ENCODE results near the gene HSP90AB1. TPM values are rescaled to one million over a fixed set of nuclear protein-coding genes. Genes with fewer than 3 reads are reported as not detected.

HSP90AB1 gene
- total and polyA plus RNA-seq, 9 of the 15 experiments (the other 6 are each of a cell fraction or from before 2014, with no cell fraction given), result 1,780 to 3,358 (median 2,262) TPM

GRCh38 chr6:44253307-44254101 lies 6.6 kb downstream of the HSP90AB1 start:
- DNase-seq (ENCODE audit: extremely low read depth in 1 of 4, low spot score in 3 of 4), result peak in 1 of 4 experiments; percentile 84
- in situ Hi-C loops (cut with MboI) (no loop called here), intact Hi-C loops (cut with micrococcal nuclease) (loop anchor here (2.0 kb wide), 1 partner anchor 29 kb away; no protein-coding TSS in a partner anchor)
- Histone ChIP-seq H3K9me3 (replicated peaks; ENCODE audit: control insufficient read depth, insufficient read depth, low read depth, low read length) (no peaks in the 10 kb centered on the region), H4K20me1 (replicated peaks; ENCODE audit: control insufficient read depth, insufficient read depth, low read length) (peaks cover 77% of the 10 kb centered on the region), H3K79me2 (ENCODE audit: control insufficient read depth, insufficient read depth, low read length) (peaks cover 62% of the 10 kb centered on the region), H3K4me2 (ENCODE audit: insufficient read depth, low read length) (no peak overlapping the region), H3K9ac (ENCODE audit: insufficient read depth in 1 of 2, low read depth in 2 of 2, low read length in 2 of 2) (no peak overlapping the region), H3K4me1 (replicated peaks in 1 of 2; ENCODE audit: control insufficient read depth in 2 of 2, insufficient read depth in 2 of 2, low read length in 2 of 2) (peaks cover 43 to 58% of the 10 kb centered on the region in 2 experiments), H3K36me3 (ENCODE audit: control insufficient read depth, insufficient read depth, low read length) (peaks cover 83% of the 10 kb centered on the region), H3K9me1 (ENCODE audit: control insufficient read depth, insufficient read depth, low read length) (peaks cover 30% of the 10 kb centered on the region), H3K27me3 (ENCODE audit: control insufficient read depth in 2 of 2, insufficient read depth in 2 of 2, low read length in 2 of 2) (no peaks in the 10 kb centered on the region), H3K27ac (ENCODE audit: extremely low read depth, low read depth, low read length) (peak overlapping the region; percentile 32; the same call in 1 of the 3 replicates), H2AFZ (ENCODE audit: low read depth, low read length) (no peak overlapping the region), H3K4me3 (no peak overlapping the region)
- FAIRE-seq, result peak; percentile 84
- TSS peak; percentile 17 for BruUV-seq (replicated peaks)
- 50% methylated on average over 10 of the region's 10 CpGs for WGBS (ENCODE audit: insufficient coverage, low coverage, missing lambda C conversion rate)
- ChIA-PET CTCF (ENCODE audit: low intra/inter-chr PET ratio) (interaction anchor here (0.8 to 1.5 kb wide), 4 partner anchors 11 to 157 kb away, joined by 3 to 7 read pairs (median 6); no protein-coding TSS in a partner anchor), POLR2A (interaction anchor here (0.7 to 2.6 kb wide), 10 partner anchors 9 to 93 kb away, joined by 3 to 12 read pairs (median 4); no protein-coding TSS in a partner anchor)
- ATAC-seq, result peak; percentile 54
- no peak for TF ChIP-seq RAD51 (IDR thresholded peaks at IDR 0.05; ENCODE audit: borderline replicate concordance, low read depth)
- TF ChIP-seq, protein P1, sequence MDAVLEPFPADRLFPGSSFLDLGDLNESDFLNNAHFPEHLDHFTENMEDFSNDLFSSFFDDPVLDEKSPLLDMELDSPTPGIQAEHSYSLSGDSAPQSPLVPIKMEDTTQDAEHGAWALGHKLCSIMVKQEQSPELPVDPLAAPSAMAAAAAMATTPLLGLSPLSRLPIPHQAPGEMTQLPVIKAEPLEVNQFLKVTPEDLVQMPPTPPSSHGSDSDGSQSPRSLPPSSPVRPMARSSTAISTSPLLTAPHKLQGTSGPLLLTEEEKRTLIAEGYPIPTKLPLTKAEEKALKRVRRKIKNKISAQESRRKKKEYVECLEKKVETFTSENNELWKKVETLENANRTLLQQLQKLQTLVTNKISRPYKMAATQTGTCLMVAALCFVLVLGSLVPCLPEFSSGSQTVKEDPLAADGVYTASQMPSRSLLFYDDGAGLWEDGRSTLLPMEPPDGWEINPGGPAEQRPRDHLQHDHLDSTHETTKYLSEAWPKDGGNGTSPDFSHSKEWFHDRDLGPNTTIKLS (IDR thresholded peaks at IDR 0.05; ENCODE audit: borderline replicate concordance, low read depth), result no peak
- TF ChIP-seq U2AF1 (optimal IDR thresholded peaks at IDR 0.05; ENCODE audit: low read depth, low read length), result no peak
- no peak for TF ChIP-seq MTF1 (CRISPR knock-in tag; IDR thresholded peaks at IDR 0.05; ENCODE audit: borderline replicate concordance)
- TF ChIP-seq SP1 (CRISPR knock-in tag; IDR thresholded peaks at IDR 0.05), result 0 out of 2 replicates have a peak, but pooled peaks have one; percentile 16
- TF ChIP-seq KHSRP (IDR thresholded peaks at IDR 0.05), result peak; percentile 24; the same call in 1 of the 2 replicates
- no peak for TF ChIP-seq MYBL2 (IDR thresholded peaks at IDR 0.05; ENCODE audit: low read depth)
- TF ChIP-seq MYBL2 (CRISPR knock-in tag; IDR thresholded peaks at IDR 0.05; ENCODE audit: borderline replicate concordance), result no peak
- 0 out of 4 replicates have a peak, but pooled peaks have one; percentile 12 to 49 for TF ChIP-seq MAZ (CRISPR knock-in tag; conservative IDR thresholded peaks at IDR 0.05 in 1 of 2, IDR thresholded peaks at IDR 0.05 in 1 of 2)
- TF ChIP-seq ZC3H11A (IDR thresholded peaks at IDR 0.05; ENCODE audit: low read depth, low read length), result no peak
- TF ChIP-seq ZNF121 (CRISPR knock-in tag; conservative IDR thresholded peaks at IDR 0.05), result no peak
- no peak for TF ChIP-seq ATF7 (IDR thresholded peaks at IDR 0.05)
- 0 out of 2 replicates have a peak, but pooled peaks have one; percentile 35 for TF ChIP-seq KAT7 (CRISPR knock-in tag; IDR thresholded peaks at IDR 0.05; ENCODE audit: borderline replicate concordance)
- no peak for TF ChIP-seq ZNF253 (CRISPR knock-in tag; conservative IDR thresholded peaks at IDR 0.05)
- no peak for TF ChIP-seq ZNF24 (IDR thresholded peaks at IDR 0.05)
- TF ChIP-seq ZNF707 (CRISPR knock-in tag; conservative IDR thresholded peaks at IDR 0.05), result no peak
- TF ChIP-seq CCAR2 (IDR thresholded peaks at IDR 0.05; ENCODE audit: low read depth, low read length), result no peak
- TF ChIP-seq E2F5 (CRISPR knock-in tag; IDR thresholded peaks at IDR 0.05), result 0 out of 2 replicates have a peak, but pooled peaks have one; percentile 51
- TF ChIP-seq EHMT2 (IDR thresholded peaks at IDR 0.05), result no peak

All from K562 (cell line).